GM23338 (cell line): Measurements from ENCODE around the gene PHF20. TPM values are rescaled to one million over a fixed set of nuclear protein-coding genes. Genes with fewer than 3 reads are reported as not detected.
A peak's percentile ranks its signal among the peaks of the same experiment; 100 is the strongest.

ENCODE experiments used
- ATAC-seq: fragments of 200-7000 bp; cut with Tn5 transposase; 3 replicates; pipeline ENCODE4 v1.9.1; 2020
- DNase-seq: peaks from one replicate; pipeline ENCODE4 v3.0.0-alpha.2; 2015; ENCODE audit warnings: low spot score
- H2AFZ ChIP-seq: fragments of 200-600 bp; sonication (generic); 2 replicates; pipeline ENCODE4 v1.8.0; 2016; ENCODE audit warnings: antibody characterized with exemption, mild to moderate bottlenecking, moderate library complexity
- H3F3A ChIP-seq: fragments of 200-600 bp; sonication (generic); replicated peaks from 2 replicates; pipeline ENCODE4 v1.8.0; 2017; ENCODE audit warnings: antibody characterized with exemption, mixed run types, low read depth
- H3K27ac ChIP-seq: fragments of 200-600 bp; sonication (generic); 2 replicates; pipeline ENCODE4 v1.6.1; 2016; ENCODE audit warnings: low read depth
- H3K27me3 ChIP-seq: fragments of 200-600 bp; sonication (generic); 2 replicates; pipeline ENCODE4 v1.8.0; 2016; ENCODE audit warnings: mild to moderate bottlenecking, mixed run types, moderate library complexity; ENCODE audit not compliant: insufficient read depth
- H3K36me3 ChIP-seq: fragments of 200-600 bp; sonication (generic); 2 replicates; pipeline ENCODE4 v1.8.0; 2016; ENCODE audit warnings: mild to moderate bottlenecking; ENCODE audit not compliant: insufficient read depth
- H3K4me1 ChIP-seq: fragments of 200-600 bp; sonication (generic); 2 replicates; pipeline ENCODE4 v1.8.0; 2016; ENCODE audit warnings: mild to moderate bottlenecking, moderate library complexity; ENCODE audit not compliant: insufficient read depth
- H3K4me2 ChIP-seq: fragments of 200-600 bp; sonication (generic); 2 replicates; pipeline ENCODE4 v1.7.1; 2017; ENCODE audit warnings: mixed run types
- H3K4me3 ChIP-seq: fragments of 200-600 bp; sonication (generic); 2 replicates; pipeline ENCODE4 v1.6.1; 2016; ENCODE audit warnings: mixed run types
- H3K79me2 ChIP-seq: fragments of 200-600 bp; sonication (generic); replicated peaks from 2 replicates; pipeline ENCODE4 v1.8.0; 2017; ENCODE audit warnings: mild to moderate bottlenecking; ENCODE audit not compliant: insufficient read depth
- H3K9me2 ChIP-seq: fragments of 200-600 bp; sonication (generic); 2 replicates; pipeline ENCODE4 v1.8.0; 2017; ENCODE audit not compliant: insufficient read depth
- H4K20me1 ChIP-seq: fragments of 200-600 bp; sonication (generic); replicated peaks from 2 replicates; pipeline ENCODE4 v1.8.0; 2017; ENCODE audit warnings: mild to moderate bottlenecking; ENCODE audit not compliant: insufficient read depth
- H3K27ac Mint-ChIP-seq: 2 replicates; pipeline ENCODE4 v1.8.0; 2020; ENCODE audit warnings: inconsistent platforms, mild to moderate bottlenecking, moderate library complexity, mixed read lengths
- H3K27me3 Mint-ChIP-seq: 3 replicates; pipeline ENCODE4 v1.8.0; 2022; ENCODE audit warnings: low read depth, mild to moderate bottlenecking, moderate library complexity, mixed read lengths, inconsistent platforms; ENCODE audit not compliant: insufficient read depth, poor library complexity
- H3K36me3 Mint-ChIP-seq: 3 replicates; pipeline ENCODE4 v1.8.0; 2021; ENCODE audit warnings: low read depth, mild to moderate bottlenecking, inconsistent platforms, moderate library complexity, mixed read lengths
- H3K4me1 Mint-ChIP-seq: 3 replicates; pipeline ENCODE4 v1.8.0; 2020; ENCODE audit warnings: mild to moderate bottlenecking, inconsistent platforms, mixed read lengths
- H3K4me3 Mint-ChIP-seq: 3 replicates; pipeline ENCODE4 v1.8.0; 2021; ENCODE audit warnings: moderate library complexity, mild to moderate bottlenecking, inconsistent platforms, mixed read lengths
- H3K9me3 Mint-ChIP-seq: 3 replicates; pipeline ENCODE4 v1.8.0; 2020; ENCODE audit warnings: moderate library complexity, mild to moderate bottlenecking, inconsistent platforms, mixed read lengths
- CREB1 ChIP-seq: fragments of 250-450 bp; sonication (Bioruptor Pico); IDR thresholded peaks from 2 replicates; pipeline ENCODE4 v1.5.0; 2020; ENCODE audit warnings: low read depth, mild to moderate bottlenecking, moderate library complexity
- CTCF ChIP-seq, 2 experiments: fragments of 200-600 bp in 1 of 2; sonication (generic) in 1 of 2; conservative IDR thresholded peaks; 2 replicates each; pipeline versions ENCODE4 v1.5.1 to v1.6.1; 2016 to 2017; ENCODE audit warnings: antibody characterized with exemption in 2 of 2, low read depth in 2 of 2, mild to moderate bottlenecking in 2 of 2, moderate library complexity in 1 of 2
- ETS1 ChIP-seq: IDR thresholded peaks from 2 replicates; pipeline ENCODE4 v1.6.1; 2016; ENCODE audit warnings: antibody characterized with exemption
- EZH2 ChIP-seq: fragments of 200-600 bp; sonication (generic); IDR thresholded peaks from one replicate; pipeline ENCODE4 v1.8.0; 2017; ENCODE audit warnings: antibody characterized with exemption, mild to moderate bottlenecking, low read depth; ENCODE audit not compliant: unreplicated experiment
- EZH2phosphoT487 ChIP-seq: fragments of 200-600 bp; sonication (generic); IDR thresholded peaks from one replicate; pipeline ENCODE4 v1.8.1; 2018; ENCODE audit warnings: antibody characterized with exemption; ENCODE audit not compliant: unreplicated experiment
- JUNB ChIP-seq: IDR thresholded peaks from one replicate; pipeline ENCODE4 v1.6.1; 2016; ENCODE audit warnings: antibody characterized with exemption; ENCODE audit not compliant: unreplicated experiment
- NANOG ChIP-seq: IDR thresholded peaks from 2 replicates; pipeline ENCODE4 v1.6.1; 2016; ENCODE audit warnings: antibody characterized with exemption, borderline replicate concordance
- POLR2AphosphoS5 ChIP-seq: IDR thresholded peaks from 2 replicates; pipeline ENCODE4 v1.6.1; 2016; ENCODE audit warnings: antibody characterized with exemption, low read depth
- ZNF331 ChIP-seq: fragments of 250-450 bp; sonication (Bioruptor Pico); IDR thresholded peaks from 2 replicates; pipeline ENCODE4 v1.5.0; 2020; ENCODE audit warnings: low read depth, mild to moderate bottlenecking, moderate library complexity
- polyA plus RNA-seq: library from polyadenylated mRNA; unstranded; fragments of >200 nt; fragmentation: Nextera tagmentation; extraction: Ambion mirVana; gene quantifications from 2 replicates; pipeline ENCODE4 v1.2.1, GENCODE V29; 2016
- total RNA-seq: library from RNA; depleted of rRNA; stranded (reverse); fragments of >200 nt; shearing (Covaris generic); gene quantifications from 2 replicates; pipeline ENCODE4 v1.2.3, GENCODE V29; 2014

Gene PHF20
- total and polyA plus RNA-seq, 2 experiments from 2014 or later: 71.8 to 103 TPM

GRCh38 chr20:35963878-35964277 lies 192.1 kb downstream of the PHF20 start:
- H3K27ac Mint-ChIP-seq: no peak overlapping the region
- Histone ChIP-seq H3K4me3 (no peak overlapping the region), H3K4me2 (no peak overlapping the region), H3K9me2 (no peaks in the 10 kb centered on the region), H3K79me2 (no peaks in the 10 kb centered on the region), H3K27me3 (no peaks in the 10 kb centered on the region), H3K4me1 (no peaks in the 10 kb centered on the region), H3K27ac (no peak overlapping the region), H3K36me3 (no peaks in the 10 kb centered on the region), H3F3A (no peaks in the 10 kb centered on the region), H2AFZ (no peak overlapping the region), H4K20me1 (no peaks in the 10 kb centered on the region)
- TF ChIP-seq POLR2AphosphoS5 (no peak), EZH2 (no peak), ZNF331 (CRISPR knock-in tag) (no peak), ETS1 (no peak), NANOG (no peak)
- no peaks in the 10 kb centered on the region for H3K36me3 Mint-ChIP-seq
- peaks cover 3% of the 10 kb centered on the region for H3K27me3 Mint-ChIP-seq
- peaks cover 13% of the 10 kb centered on the region for H3K4me1 Mint-ChIP-seq
- no peaks in the 10 kb centered on the region for H3K9me3 Mint-ChIP-seq
- DNase-seq (no peak), ATAC-seq (no peak)
- no peak overlapping the region for H3K4me3 Mint-ChIP-seq

- Mint-ChIP-seq H3K9me3 (no peaks in the 10 kb centered on the region), H3K27me3 (peaks cover 6% of the 10 kb centered on the region), H3K36me3 (no peaks in the 10 kb centered on the region), H3K4me1 (peaks cover 10% of the 10 kb centered on the region), H3K4me3 (no peak within 1 kb of the TSS), H3K27ac (no peak within 1 kb of the TSS)
- H2AFZ ChIP-seq: peak within 1 kb of the TSS; percentile 33; the same call in 1 of the 2 replicates
- no peaks in the 10 kb centered on the region for H4K20me1 ChIP-seq
- H3K27me3 ChIP-seq: no peaks in the 10 kb centered on the region
- no peaks in the 10 kb centered on the region for H3F3A ChIP-seq
- no peak for TF ChIP-seq JUNB
- no peak within 1 kb of the TSS for H3K27ac ChIP-seq
- H3K79me2 ChIP-seq: no peaks in the 10 kb centered on the region
- peak; percentile 55 for DNase-seq
- ATAC-seq: peak; percentile 74
- H3K4me1 ChIP-seq: no peaks in the 10 kb centered on the region
- no peak within 1 kb of the TSS for H3K4me3 ChIP-seq
- no peak within 1 kb of the TSS for H3K4me2 ChIP-seq
- H3K36me3 ChIP-seq: no peaks in the 10 kb centered on the region
- no peaks in the 10 kb centered on the region; the same call in 1 of the 2 replicates for H3K9me2 ChIP-seq
Measured at GRCh38 chr20:35967979-35968640, 196.3 kb downstream of the PHF20 start, which contains the start of gene CNBD2. CNBD2 (plus strand) TSS chr20:35968590; CDS start chr20:35968763, 173 bp downstream.

GRCh38 chr20:35968930-35969329 lies 197.1 kb downstream of the PHF20 start:
- H3K36me3 ChIP-seq: no peaks in the 10 kb centered on the region
- Mint-ChIP-seq H3K27me3 (peaks cover 6% of the 10 kb centered on the region), H3K36me3 (no peaks in the 10 kb centered on the region), H3K4me3 (no peak overlapping the region), H3K9me3 (no peaks in the 10 kb centered on the region), H3K4me1 (peaks cover 10% of the 10 kb centered on the region), H3K27ac (no peak overlapping the region)
- no peaks in the 10 kb centered on the region; the same call in 1 of the 2 replicates for H3K9me2 ChIP-seq
- no peaks in the 10 kb centered on the region for H4K20me1 ChIP-seq
- H3K79me2 ChIP-seq: no peaks in the 10 kb centered on the region
- H3K4me3 ChIP-seq: no peak overlapping the region
- H2AFZ ChIP-seq: peak overlapping the region; percentile 33; the same call in 1 of the 2 replicates
- H3K4me2 ChIP-seq: no peak overlapping the region
- DNase-seq (no peak), ATAC-seq (no peak)
- H3K4me1 ChIP-seq: no peaks in the 10 kb centered on the region
- H3K27ac ChIP-seq: no peak overlapping the region
- H3K27me3 ChIP-seq: no peaks in the 10 kb centered on the region
- H3F3A ChIP-seq: no peaks in the 10 kb centered on the region
- TF ChIP-seq CTCF (conservative IDR thresholded peaks at IDR 0.05; ENCODE audit: low read depth in 2 of 2) (no peak), ZNF331 (CRISPR knock-in tag) (no peak), JUNB (no peak), ETS1 (no peak), EZH2 (no peak), EZH2phosphoT487 (no peak), CREB1 (no peak)
